H1 (cell line): Measurements from ENCODE around the gene OR2A25.

Experiments
- CTCF ChIP-seq, 3 experiments: IDR thresholded peaks; 1 replicate in 2 of 3; 2 replicates in 1 of 3; pipeline versions ENCODE4 v1.5.1 to v1.6.1; 2011; ENCODE audit warnings: low read length in 3 of 3, mild to moderate bottlenecking in 3 of 3, inconsistent platforms in 2 of 3, low read depth in 1 of 3, moderate library complexity in 1 of 3; ENCODE audit not compliant: insufficient read depth in 1 of 3; ENCODE audit errors: control extremely low read depth in 1 of 3
- EP300 ChIP-seq, 2 experiments: IDR thresholded peaks; 1 replicate in 1 of 2; 2 replicates in 1 of 2; pipeline ENCODE4 v1.6.1; 2011 to 2012; ENCODE audit warnings: low read depth in 2 of 2, low read length in 2 of 2, mild to moderate bottlenecking in 2 of 2, borderline replicate concordance in 1 of 2, inconsistent platforms in 1 of 2, moderate library complexity in 1 of 2
- EZH2 ChIP-seq: fragments of 200-600 bp; sonication (generic); IDR thresholded peaks from 2 replicates; pipeline ENCODE4 v1.7.1; 2012; ENCODE audit warnings: low read depth, mild to moderate bottlenecking, moderate library complexity, low read length, inconsistent platforms; ENCODE audit not compliant: severe bottlenecking
- HDAC6 ChIP-seq: IDR thresholded peaks from one replicate; pipeline ENCODE4 v1.7.1; 2012; ENCODE audit warnings: low read depth, mild to moderate bottlenecking, inconsistent platforms, low read length, moderate library complexity
- NANOG ChIP-seq: IDR thresholded peaks from 2 replicates; pipeline ENCODE4 v1.6.1; 2011; ENCODE audit warnings: low read length, low read depth, mild to moderate bottlenecking, inconsistent platforms; ENCODE audit not compliant: insufficient read depth, poor library complexity, severe bottlenecking

- TF ChIP-seq EZH2 (no peak), HDAC6 (no peak), EP300 (IDR thresholded peaks at IDR 0.05; ENCODE audit: borderline replicate concordance in 1 of 2, low read depth in 2 of 2, low read length in 2 of 2) (no peak), CTCF (IDR thresholded peaks at IDR 0.05; ENCODE audit: control extremely low read depth in 1 of 3, insufficient read depth in 1 of 3, low read depth in 1 of 3, low read length in 3 of 3) (no peak), NANOG (no peak)
Measured at GRCh38 chr7:144049491-144049890, 20.1 kb upstream of the OR2A25 start.
